T-helper 22 cell (primary cell): Measurements from ENCODE around the gene RXRA.

Experiments used
- DNase-seq: peaks from one replicate; pipeline ENCODE4 v3.0.0-alpha.2; 2020; ENCODE audit warnings: low read depth

The RXRA gene

GRCh38 chr9:134325813-134326723, at the start of gene RXRA:
Gene RXRA (plus strand): TSS chr9:134326455. CDS start chr9:134326632, 177 bp downstream.
- DNase-seq, result peak; percentile 72

GRCh38 chr9:134278286-134278685, 48.0 kb upstream of the RXRA start:
- DNase-seq, result no peak

- DNase-seq, result no peak
These were observed 47.1 kb upstream of the RXRA start for GRCh38 chr9:134278974-134279640.

- DNase-seq, result no peak
These were observed 44.1 kb upstream of the RXRA start for GRCh38 chr9:134282138-134282650.

GRCh38 chr9:134283111-134283515, 43.1 kb upstream of the RXRA start:
- DNase-seq, result no peak

- DNase-seq, result no peak
These were observed 42.5 kb upstream of the RXRA start for GRCh38 chr9:134283692-134284265.

- no peak for DNase-seq
These were observed 42.0 kb upstream of the RXRA start for GRCh38 chr9:134284273-134284672.

- no peak for DNase-seq
These were observed 41.5 kb upstream of the RXRA start for GRCh38 chr9:134284741-134285140.

GRCh38 chr9:134285215-134285845, 40.9 kb upstream of the RXRA start:
- DNase-seq, result no peak

- DNase-seq, result no peak
These were observed 39.6 kb upstream of the RXRA start for GRCh38 chr9:134286471-134287245.

- no peak for DNase-seq
These were observed 38.4 kb upstream of the RXRA start for GRCh38 chr9:134287591-134288491.

GRCh38 chr9:134288746-134289145, 37.5 kb upstream of the RXRA start:
- no peak for DNase-seq

GRCh38 chr9:134289241-134289875, 36.9 kb upstream of the RXRA start:
- DNase-seq, result no peak

- no peak for DNase-seq
These were observed 35.4 kb upstream of the RXRA start for GRCh38 chr9:134290603-134291451.

- no peak for DNase-seq
These were observed 34.8 kb upstream of the RXRA start for GRCh38 chr9:134291452-134291881.

- no peak for DNase-seq
These were observed 34.0 kb upstream of the RXRA start for GRCh38 chr9:134291961-134292871.

GRCh38 chr9:134293031-134293521, 33.2 kb upstream of the RXRA start:
- no peak for DNase-seq
